ENCODE results near the gene CENPO. TPM values are rescaled to one million over a fixed set of nuclear protein-coding genes. Genes with fewer than 3 reads are reported as not detected.
"Not testable (repeated sequence)": the region's sequence is repeated elsewhere in the genome, so short reads cannot be mapped to it uniquely, and the experiment has no call there.

Gene CENPO
- total RNA-seq, 1 experiment from 2014 or later: 38.6 TPM

DNA sequence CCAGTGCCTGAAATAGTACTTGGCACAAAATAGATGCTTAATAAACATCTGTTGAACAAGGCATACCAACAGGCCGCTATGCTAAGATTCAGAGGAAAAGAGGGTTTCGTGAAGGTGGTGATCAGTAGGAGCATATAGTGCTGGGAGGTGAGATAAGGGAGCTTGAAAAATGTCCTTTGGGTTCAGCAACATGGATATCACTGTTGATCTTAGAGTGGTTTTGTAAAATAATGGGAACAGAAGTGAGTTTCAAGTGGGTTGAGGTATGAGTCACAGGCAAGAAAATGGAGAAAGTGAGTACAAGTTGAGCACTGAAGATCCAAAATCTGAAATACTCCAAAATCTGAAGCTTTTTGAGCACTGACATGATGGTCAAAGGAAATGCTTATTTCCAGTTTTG is 4.4 kb downstream of the CENPO start:
- CTCF ChIA-PET: no interaction called here
- DNase-seq (ENCODE audit: low spot score) (no peak), ATAC-seq (no peak)
- peaks cover 17% of the 10 kb centered on the region; the same call in 1 of the 2 replicates for H3K9me3 Mint-ChIP-seq
- no peak overlapping the region for H3K4me3 Mint-ChIP-seq
- H3K27me3 Mint-ChIP-seq (ENCODE audit: low read depth): 0 out of 2 replicates have a peak, but pooled peaks cover 2% of the 10 kb centered on the region
- peaks cover 69% of the 10 kb centered on the region for H3K36me3 Mint-ChIP-seq
- POLR2A ChIA-PET: no interaction called here
- no peak overlapping the region for H3K27ac Mint-ChIP-seq
- peaks cover 24% of the 10 kb centered on the region for H3K4me1 Mint-ChIP-seq
- TF ChIP-seq NR3C1 (CRISPR knock-in tag; conservative IDR thresholded peaks at IDR 0.05; ENCODE audit: low read depth) (no peak), FOXJ3 (CRISPR knock-in tag; IDR thresholded peaks at IDR 0.05; ENCODE audit: borderline replicate concordance) (no peak), ATF1 (CRISPR knock-in tag; IDR thresholded peaks at IDR 0.05) (no peak), EMX1 (CRISPR knock-in tag; IDR thresholded peaks at IDR 0.05) (no peak), ZNF671 (CRISPR knock-in tag; IDR thresholded peaks at IDR 0.05) (no peak), SP1 (CRISPR knock-in tag; conservative IDR thresholded peaks at IDR 0.05) (no peak), FOXP1 (CRISPR knock-in tag; IDR thresholded peaks at IDR 0.05; ENCODE audit: borderline replicate concordance) (no peak), NR1H2 (CRISPR knock-in tag; IDR thresholded peaks at IDR 0.05) (no peak), TP53 (CRISPR knock-in tag; IDR thresholded peaks at IDR 0.05) (no peak), JAZF1 (CRISPR knock-in tag; IDR thresholded peaks at IDR 0.05) (no peak), FOXK1 (CRISPR knock-in tag; IDR thresholded peaks at IDR 0.05) (no peak), ZNF121 (CRISPR knock-in tag; IDR thresholded peaks at IDR 0.05) (no peak), ZNF317 (CRISPR knock-in tag; IDR thresholded peaks at IDR 0.05; ENCODE audit: borderline replicate concordance, low read depth) (no peak), ZNF138 (CRISPR knock-in tag; conservative IDR thresholded peaks at IDR 0.05) (no peak), ZNF396 (CRISPR knock-in tag; IDR thresholded peaks at IDR 0.05; ENCODE audit: borderline replicate concordance) (no peak)
- TF ChIP-seq, protein P1, sequence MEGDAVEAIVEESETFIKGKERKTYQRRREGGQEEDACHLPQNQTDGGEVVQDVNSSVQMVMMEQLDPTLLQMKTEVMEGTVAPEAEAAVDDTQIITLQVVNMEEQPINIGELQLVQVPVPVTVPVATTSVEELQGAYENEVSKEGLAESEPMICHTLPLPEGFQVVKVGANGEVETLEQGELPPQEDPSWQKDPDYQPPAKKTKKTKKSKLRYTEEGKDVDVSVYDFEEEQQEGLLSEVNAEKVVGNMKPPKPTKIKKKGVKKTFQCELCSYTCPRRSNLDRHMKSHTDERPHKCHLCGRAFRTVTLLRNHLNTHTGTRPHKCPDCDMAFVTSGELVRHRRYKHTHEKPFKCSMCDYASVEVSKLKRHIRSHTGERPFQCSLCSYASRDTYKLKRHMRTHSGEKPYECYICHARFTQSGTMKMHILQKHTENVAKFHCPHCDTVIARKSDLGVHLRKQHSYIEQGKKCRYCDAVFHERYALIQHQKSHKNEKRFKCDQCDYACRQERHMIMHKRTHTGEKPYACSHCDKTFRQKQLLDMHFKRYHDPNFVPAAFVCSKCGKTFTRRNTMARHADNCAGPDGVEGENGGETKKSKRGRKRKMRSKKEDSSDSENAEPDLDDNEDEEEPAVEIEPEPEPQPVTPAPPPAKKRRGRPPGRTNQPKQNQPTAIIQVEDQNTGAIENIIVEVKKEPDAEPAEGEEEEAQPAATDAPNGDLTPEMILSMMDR (IDR thresholded peaks at IDR 0.05): no peak
- TF ChIP-seq, protein P2, sequence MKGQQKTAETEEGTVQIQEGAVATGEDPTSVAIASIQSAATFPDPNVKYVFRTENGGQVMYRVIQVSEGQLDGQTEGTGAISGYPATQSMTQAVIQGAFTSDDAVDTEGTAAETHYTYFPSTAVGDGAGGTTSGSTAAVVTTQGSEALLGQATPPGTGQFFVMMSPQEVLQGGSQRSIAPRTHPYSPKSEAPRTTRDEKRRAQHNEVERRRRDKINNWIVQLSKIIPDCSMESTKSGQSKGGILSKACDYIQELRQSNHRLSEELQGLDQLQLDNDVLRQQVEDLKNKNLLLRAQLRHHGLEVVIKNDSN (CRISPR knock-in tag; IDR thresholded peaks at IDR 0.05): no peak
- TF ChIP-seq, protein P3, sequence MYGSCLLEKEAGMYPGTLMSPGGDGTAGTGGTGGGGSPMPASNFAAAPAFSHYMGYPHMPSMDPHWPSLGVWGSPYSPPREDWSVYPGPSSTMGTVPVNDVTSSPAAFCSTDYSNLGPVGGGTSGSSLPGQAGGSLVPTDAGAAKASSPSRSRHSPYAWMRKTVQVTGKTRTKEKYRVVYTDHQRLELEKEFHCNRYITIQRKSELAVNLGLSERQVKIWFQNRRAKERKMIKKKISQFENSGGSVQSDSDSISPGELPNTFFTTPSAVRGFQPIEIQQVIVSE (CRISPR knock-in tag; IDR thresholded peaks at IDR 0.05; ENCODE audit: borderline replicate concordance): no peak
- TF ChIP-seq, protein P4, sequence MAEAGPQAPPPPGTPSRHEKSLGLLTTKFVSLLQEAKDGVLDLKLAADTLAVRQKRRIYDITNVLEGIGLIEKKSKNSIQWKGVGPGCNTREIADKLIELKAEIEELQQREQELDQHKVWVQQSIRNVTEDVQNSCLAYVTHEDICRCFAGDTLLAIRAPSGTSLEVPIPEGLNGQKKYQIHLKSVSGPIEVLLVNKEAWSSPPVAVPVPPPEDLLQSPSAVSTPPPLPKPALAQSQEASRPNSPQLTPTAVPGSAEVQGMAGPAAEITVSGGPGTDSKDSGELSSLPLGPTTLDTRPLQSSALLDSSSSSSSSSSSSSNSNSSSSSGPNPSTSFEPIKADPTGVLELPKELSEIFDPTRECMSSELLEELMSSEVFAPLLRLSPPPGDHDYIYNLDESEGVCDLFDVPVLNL (CRISPR knock-in tag; IDR thresholded peaks at IDR 0.05; ENCODE audit: borderline replicate concordance, low read depth): no peak
- TF ChIP-seq, protein P5, sequence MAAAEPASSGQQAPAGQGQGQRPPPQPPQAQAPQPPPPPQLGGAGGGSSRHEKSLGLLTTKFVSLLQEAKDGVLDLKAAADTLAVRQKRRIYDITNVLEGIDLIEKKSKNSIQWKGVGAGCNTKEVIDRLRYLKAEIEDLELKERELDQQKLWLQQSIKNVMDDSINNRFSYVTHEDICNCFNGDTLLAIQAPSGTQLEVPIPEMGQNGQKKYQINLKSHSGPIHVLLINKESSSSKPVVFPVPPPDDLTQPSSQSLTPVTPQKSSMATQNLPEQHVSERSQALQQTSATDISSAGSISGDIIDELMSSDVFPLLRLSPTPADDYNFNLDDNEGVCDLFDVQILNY (CRISPR knock-in tag; IDR thresholded peaks at IDR 0.05): no peak

DNA sequence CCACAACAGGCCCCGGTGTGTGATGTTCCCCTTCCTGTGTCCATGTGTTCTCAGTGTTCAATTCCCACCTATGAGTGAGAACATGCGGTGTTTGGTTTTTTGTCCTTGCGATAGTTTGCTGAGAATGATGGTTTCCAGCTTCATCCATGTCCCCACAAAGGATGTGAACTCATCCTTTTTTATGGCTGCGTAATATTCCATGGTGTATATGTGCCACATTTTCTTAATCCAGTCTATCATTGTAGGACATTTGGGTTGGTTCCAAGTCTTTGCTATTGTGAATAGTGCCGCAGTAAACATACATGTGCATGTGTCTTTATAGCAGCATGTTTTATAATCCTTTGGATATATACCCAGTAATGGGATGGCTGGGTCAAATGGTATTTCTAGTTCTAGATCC is 7.3 kb downstream of the CENPO start:
- DNase-seq (ENCODE audit: low spot score); POLR2A ChIA-PET; H3K4me3 Mint-ChIP-seq; H3K27ac Mint-ChIP-seq; H3K27me3 Mint-ChIP-seq (ENCODE audit: low read depth); ATAC-seq; CTCF ChIA-PET; H3K4me1 Mint-ChIP-seq: not testable (repeated sequence)
- peaks cover 40% of the 10 kb centered on the region for H3K9me3 Mint-ChIP-seq
- H3K36me3 Mint-ChIP-seq: peaks cover 90% of the 10 kb centered on the region

DNA sequence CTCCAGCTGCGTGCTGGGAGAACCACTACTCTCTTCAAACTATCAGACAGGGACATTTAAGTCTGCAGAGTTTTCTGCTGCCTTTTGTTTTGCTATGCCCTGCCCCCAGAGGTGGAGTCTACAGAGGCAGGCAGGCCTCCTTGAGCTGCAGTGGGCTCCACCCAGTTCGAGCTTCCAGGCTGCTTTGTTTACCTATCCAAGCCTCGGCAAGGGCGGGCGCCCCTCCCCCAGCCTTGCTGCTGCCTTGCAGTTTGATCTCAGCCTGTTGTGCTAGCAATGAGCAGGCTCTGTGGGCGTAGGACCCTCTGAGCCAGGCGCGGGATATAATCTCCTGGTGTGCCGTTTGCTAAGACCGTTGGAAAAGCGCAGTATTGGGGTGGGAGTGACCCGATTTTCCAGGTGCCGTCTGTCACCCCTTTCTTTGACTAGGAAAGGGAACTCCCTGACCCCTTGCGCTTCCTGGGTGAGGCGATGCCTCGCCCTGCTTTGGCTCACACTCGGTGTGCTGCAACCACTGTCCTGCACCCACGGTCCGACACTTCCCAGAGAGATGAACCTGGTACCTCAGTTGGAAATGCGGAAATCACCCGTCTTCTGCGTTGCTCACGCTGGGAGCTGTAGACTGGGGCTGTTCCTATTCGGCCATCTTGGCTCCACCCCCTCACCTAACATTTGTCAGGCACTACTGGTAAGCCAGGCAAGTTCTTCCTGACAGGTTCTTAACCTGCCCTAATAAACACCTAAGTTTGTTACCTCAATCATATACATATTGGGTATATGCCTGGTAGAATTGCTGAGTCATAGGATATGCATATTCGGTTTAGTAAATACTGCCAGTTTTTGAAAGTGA is 12.8 kb downstream of the CENPO start:
- Mint-ChIP-seq H3K36me3 (peaks cover 68% of the 10 kb centered on the region), H3K9me3 (peaks cover 44% of the 10 kb centered on the region)
- DNase-seq (ENCODE audit: low spot score); H3K27me3 Mint-ChIP-seq (ENCODE audit: low read depth); H3K4me3 Mint-ChIP-seq; CTCF ChIA-PET; POLR2A ChIA-PET; H3K27ac Mint-ChIP-seq; ATAC-seq; H3K4me1 Mint-ChIP-seq: not testable (repeated sequence)
